ENCODE results near the gene CNIH2.
A peak's percentile ranks its signal among the peaks of the same experiment; 100 is the strongest.

- TF ChIP-seq, protein P1, sequence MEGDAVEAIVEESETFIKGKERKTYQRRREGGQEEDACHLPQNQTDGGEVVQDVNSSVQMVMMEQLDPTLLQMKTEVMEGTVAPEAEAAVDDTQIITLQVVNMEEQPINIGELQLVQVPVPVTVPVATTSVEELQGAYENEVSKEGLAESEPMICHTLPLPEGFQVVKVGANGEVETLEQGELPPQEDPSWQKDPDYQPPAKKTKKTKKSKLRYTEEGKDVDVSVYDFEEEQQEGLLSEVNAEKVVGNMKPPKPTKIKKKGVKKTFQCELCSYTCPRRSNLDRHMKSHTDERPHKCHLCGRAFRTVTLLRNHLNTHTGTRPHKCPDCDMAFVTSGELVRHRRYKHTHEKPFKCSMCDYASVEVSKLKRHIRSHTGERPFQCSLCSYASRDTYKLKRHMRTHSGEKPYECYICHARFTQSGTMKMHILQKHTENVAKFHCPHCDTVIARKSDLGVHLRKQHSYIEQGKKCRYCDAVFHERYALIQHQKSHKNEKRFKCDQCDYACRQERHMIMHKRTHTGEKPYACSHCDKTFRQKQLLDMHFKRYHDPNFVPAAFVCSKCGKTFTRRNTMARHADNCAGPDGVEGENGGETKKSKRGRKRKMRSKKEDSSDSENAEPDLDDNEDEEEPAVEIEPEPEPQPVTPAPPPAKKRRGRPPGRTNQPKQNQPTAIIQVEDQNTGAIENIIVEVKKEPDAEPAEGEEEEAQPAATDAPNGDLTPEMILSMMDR (IDR thresholded peaks at IDR 0.05), result peak in 1 of 3 donors; percentile 3
- TF ChIP-seq POLR2A (IDR thresholded peaks at IDR 0.05), result no peak
Measured at GRCh38 chr11:66258473-66258893, 19.5 kb upstream of the CNIH2 start.
